CD4-positive, alpha-beta T cell treated with Interleukin-21 for 1 hour (primary cell): ENCODE measurements around the gene EXOSC3.

Experiments
- DNase-seq: peaks from one replicate; pipeline ENCODE4 v3.0.0-alpha.2; 2020

The EXOSC3 gene

GRCh38 chr9:37732086-37732741 lies 52.6 kb downstream of the EXOSC3 start:
- no peak for DNase-seq

GRCh38 chr9:37730839-37731238 lies 54.0 kb downstream of the EXOSC3 start:
- no peak for DNase-seq

- DNase-seq, result no peak
Measured at GRCh38 chr9:37730256-37730655, 54.6 kb downstream of the EXOSC3 start.
